AML-193 (cell line): Measurements from ENCODE around the gene NFKB2.

Experiments
- DNase-seq, 2 experiments: peaks; one replicate each; lab custom pipeline; 2025; lab: John Stamatoyannopoulos, UW

NFKB2 gene

DNA sequence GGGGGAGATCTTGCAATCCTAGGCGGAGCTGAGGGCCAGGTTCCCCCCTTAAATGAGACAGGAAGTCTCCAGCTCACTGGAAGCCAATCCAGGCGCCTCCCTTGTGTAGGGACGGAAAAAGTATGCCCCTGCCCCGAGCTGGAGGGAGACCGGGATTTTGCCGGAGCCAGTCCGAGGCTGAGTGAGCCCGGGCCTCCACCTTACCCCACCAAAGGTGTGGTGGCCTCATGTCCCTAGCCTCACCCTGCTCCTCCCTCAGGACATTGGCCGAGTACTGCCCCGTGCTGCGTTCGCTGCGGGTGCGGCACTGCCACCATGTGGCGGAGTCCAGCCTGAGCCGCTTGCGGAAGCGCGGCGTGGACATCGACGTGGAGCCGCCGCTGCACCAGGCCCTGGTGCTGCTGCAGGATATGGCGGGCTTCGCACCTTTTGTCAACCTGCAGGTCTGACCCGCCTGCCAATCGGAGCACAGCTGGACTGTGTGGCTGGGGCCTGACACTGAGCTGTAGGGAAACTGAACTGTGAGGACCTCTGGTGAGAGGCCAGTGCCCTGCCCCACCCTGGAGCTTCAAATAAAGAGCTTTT, 27.1 kb downstream of the NFKB2 start:
- no peak for DNase-seq

DNA sequence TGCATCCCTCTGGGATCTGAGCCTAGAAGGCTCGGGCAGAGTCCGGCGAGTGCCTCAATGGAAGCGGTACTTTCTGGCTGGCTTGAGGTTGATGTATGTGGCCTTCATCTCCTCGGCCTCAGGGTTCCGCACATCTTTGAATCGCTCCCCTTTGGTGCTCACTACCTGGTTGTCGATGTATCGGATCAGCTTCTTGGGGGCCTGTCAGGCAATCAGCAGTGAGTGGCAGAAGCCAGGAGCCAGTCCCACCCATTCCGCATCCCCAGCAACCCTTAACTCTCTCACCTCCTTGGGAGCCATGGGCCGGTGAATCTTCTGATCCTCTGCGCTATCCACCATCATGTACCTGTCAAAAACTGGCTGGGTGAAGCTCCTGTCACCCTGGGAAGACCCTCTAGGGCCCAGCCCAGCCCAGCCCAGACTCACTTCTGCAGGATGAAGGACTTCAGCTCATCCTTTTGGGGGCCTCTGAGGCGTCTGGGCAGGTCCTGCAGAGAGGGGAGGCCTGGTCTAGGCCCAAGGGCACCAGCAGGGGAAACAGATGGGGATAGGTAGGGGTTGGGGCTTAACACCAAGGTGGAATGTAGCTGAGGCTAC, 28.0 kb downstream of the NFKB2 start:
- DNase-seq, result no peak

GRCh38 chr10:102424145-102424544, 28.6 kb downstream of the NFKB2 start:
- DNase-seq, result no peak

GRCh38 chr10:102424916-102425315, 29.4 kb downstream of the NFKB2 start:
- no peak for DNase-seq

GRCh38 chr10:102425444-102425843, 29.9 kb downstream of the NFKB2 start:
- DNase-seq, result no peak

- no peak for DNase-seq
These were observed 31.3 kb downstream of the NFKB2 start for GRCh38 chr10:102426803-102427287.

DNA sequence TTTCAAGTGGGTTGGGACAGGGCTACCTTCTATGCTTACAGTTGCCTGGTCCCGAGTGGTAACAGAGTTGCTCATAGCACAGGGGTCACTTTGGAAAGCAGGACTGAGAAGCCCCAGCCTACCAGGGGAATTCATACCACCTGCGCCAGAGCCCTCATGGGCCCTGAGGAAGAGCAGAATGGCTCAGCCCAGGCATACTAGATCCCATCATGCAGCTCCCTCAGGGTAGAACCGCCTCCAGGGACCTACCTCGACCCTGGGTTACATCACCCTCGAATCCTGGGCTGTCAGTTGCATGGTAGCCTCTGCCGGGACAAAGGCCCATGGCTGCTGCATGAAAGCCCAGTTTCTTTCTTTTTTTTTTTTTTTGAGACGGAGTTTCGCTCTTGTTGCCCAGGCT, 34.0 kb downstream of the NFKB2 start:
- DNase-seq, result no peak

DNA sequence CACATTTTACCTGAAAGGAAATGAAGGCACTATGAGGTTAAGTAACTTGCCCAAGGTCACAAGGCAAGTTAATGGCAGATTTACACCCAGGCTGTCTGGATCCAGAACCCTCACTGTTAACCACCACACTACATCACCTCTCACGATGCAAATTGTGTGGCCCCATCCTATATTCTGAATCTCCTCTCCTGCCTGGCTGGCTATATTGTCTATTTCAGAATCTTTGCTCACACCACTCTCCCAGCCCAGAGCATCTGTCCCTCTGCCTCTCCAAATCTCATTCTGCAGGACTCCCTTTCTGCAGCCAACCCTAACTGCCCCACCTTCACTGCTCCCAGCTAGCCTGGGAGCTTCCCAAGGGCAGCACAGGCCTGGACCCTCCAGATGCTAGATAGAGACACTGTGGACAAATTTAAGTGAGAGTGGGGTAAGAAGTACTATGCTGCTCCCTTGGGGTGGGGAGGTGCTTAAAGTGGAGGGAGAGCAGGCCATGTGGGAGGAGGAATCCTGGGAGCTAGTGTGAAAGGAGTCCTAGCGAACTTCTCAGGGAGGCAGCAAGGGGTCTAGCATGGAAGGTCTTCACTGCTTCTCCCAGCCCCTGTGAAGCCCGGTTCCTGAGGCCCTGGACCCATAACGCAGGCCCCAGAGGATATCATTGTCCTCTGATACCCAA, 36.1 kb downstream of the NFKB2 start:
- DNase-seq, result no peak

- DNase-seq, result peak; percentile 92 to 97
These were observed 36.9 kb downstream of the NFKB2 start, which contains the start of gene CUEDC2 for GRCh38 chr10:102432162-102432950. Gene CUEDC2, minus strand, starts transcription at chr10:102432574. Its CDS starts 7,386 bp downstream, at chr10:102425188.

DNA sequence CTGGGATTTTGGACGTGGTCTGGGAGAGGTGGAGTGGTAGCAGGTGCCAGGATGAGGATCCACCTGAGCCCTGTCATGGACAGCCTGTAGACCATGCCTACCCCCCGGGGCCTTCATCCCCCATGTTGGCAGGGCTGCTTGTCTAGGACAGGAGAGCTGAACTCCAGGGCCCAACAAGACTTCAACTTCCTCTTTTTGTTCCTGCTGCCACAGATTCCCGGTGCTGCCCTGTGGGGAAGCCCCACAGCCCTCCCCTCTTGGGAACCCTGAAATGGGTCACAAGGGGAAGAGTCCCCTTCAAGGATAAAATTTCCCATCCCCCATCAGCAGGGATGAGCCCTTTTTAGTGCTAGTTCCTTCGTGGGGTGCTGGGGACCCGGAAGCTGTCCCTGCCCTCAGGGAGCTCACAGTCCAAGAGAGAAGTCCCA, 38.1 kb downstream of the NFKB2 start:
- peak; percentile 7 to 32 for DNase-seq

DNA sequence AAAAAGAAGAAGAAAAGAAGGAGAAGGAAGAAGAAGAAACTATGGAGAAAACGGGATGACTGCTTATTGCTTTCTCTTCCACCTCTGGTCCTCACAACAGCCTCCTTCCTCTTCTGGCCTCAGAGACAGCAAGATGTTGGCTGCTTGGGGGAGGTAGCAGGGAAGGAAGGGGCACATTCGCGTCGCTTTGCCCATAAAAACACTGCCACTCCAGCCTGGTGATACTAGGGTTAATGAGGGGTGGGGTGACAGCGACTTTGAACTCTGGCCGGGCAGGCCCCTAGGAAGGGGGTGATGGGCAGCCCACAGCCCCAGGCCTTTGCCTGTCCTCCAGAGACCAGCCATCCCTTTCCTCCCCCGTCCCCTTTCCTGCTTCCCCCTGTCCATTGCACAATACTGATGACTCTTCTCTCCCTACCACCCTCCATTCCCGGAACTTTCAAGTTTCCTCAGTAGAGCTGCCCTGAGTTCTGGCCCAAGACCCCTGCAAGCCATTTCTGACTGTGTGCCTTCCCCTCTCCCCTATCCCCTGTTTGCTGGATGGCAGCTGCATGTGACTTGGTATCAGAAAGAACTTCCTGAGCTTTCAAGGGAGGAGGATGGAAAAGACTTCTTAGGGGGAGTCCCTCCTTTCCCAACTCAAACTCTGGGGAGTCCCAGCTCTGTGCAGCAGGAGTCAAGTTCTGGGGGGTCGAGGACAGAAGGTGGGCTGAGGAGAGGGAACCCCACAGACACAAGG, 39.1 kb downstream of the NFKB2 start:
- peak; percentile 32 to 36 for DNase-seq

GRCh38 chr10:102435133-102435497, 39.6 kb downstream of the NFKB2 start:
- no peak for DNase-seq

DNA sequence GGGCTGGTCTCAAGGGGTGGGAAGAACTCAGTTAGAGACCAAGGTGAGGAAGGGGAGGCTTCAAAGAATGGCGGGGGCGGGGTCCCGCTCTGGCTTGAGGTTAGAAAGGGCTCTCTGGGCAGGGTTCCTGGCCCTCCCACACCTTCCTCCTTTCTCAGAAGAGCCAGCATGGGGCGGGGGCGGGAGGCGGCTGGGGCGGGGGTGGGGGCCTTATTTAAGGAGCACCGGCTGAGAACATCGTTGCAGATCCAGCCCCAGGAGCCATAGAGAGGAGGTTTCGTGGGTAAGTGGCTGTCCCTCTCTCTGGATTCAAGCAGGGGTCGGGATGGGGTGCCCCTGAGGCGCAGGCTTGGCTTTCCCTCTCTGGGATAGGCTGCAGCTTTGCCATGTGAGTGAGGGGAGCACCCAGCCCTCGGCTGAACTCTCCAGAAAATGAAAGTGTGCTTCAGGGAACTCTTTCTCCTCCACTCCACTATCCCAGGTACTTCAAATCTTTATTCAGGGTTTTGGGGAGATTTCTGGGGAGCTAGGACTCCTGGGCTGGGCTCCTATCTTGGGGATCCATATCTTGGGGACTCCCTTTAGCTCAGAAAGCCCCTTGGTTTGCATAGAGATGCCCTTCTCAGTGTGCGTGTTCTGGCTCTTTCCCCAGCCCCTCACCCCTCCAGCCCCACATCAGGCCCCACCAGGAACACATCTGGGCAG, 40.2 kb downstream of the NFKB2 start:
- DNase-seq, result peak; percentile 36 to 37

- no peak for DNase-seq
These were observed 40.8 kb downstream of the NFKB2 start for GRCh38 chr10:102436312-102436711.

- DNase-seq, result no peak
These were observed 42.0 kb downstream of the NFKB2 start for GRCh38 chr10:102437515-102437914.

GRCh38 chr10:102438374-102438773, 42.9 kb downstream of the NFKB2 start:
- no peak for DNase-seq

DNA sequence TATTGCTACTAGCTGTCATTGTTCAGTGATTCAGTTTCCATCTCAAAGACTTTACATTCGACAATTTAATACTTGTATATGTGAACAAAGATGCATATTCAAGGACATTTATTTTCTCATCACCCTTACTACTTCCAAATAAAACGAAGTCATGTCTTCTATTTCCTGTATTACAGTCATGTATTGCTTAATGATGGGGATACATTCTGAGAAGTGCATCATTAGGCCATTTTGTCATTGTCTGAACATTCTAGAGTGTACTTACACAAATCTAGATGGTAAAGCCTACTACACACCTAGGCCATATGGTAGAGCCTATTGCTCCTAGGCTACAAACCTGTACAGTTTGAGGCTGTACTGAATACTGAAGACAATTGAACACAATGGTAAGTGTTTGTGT, 49.3 kb downstream of the NFKB2 start:
- DNase-seq, result peak; percentile 25 to 28

DNA sequence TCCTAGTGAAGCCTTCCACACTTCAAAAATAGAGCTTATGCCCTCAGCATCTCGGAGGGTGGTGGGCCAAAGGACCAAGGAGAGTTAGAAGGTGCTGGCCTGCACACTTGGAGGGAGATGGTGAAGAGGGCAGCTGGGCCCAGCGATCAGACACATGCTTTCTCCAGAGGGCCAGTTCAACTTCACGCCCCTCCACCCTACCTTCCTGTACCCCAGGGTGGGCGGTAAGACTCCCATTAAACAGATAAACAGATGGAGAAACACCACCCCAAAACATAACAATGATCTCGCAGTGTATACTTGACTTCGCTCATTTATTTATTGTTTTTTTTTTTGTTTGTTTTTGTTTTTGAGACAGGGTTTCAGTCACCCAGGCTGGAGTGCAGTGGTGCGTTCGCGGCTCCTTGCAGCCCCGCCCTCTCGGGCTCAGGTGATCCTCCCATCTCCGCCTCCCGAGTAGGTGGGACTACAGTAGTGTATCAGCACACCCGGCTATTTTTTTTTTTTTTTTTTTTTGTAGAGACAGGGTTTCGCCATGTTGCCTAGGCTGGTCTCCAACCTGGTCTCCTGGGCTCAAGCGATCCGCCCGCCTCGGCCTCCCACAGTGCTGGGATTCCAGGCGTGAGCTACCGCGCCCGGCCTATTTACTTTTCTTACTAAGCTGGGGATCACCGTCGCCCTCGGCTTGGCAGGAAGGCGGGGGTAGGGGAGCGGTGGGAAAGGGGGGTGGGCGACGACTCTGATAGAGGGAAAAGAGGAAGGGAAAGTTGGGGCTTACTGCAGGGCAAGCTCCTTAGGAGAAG, 54.0 kb downstream of the NFKB2 start:
- peak; percentile 12 to 53 for DNase-seq

DNA sequence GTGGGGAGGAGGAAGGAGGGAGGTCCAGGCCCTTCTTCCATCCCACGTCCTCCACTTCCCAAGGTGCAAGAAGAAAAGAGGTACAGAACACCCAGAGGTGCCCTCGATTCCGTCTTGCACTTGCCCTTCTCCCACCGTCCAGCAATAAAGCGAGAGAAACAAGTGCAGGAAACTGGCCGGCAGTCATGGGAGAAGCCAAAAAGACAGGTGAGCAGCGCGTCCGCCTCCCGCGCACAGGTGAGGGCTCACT, 54.5 kb downstream of the NFKB2 start:
- no peak for DNase-seq

GRCh38 chr10:102450374-102451104, 55.0 kb downstream of the NFKB2 start:
- DNase-seq, result peak; percentile 77 to 79
